GM19351 (cell line): ENCODE measurements around the gene PRICKLE2.

Experiments
- ATAC-seq: cut with Tn5 transposase; IDR thresholded peaks from one replicate; pipeline ENCODE4 v1.9.1; 2021; ENCODE audit warnings: mild to moderate bottlenecking, moderate library complexity; ENCODE audit not compliant: unreplicated experiment

PRICKLE2 gene

GRCh38 chr3:64053117-64053516, 172.1 kb downstream of the PRICKLE2 start:
- no peak for ATAC-seq

GRCh38 chr3:64049832-64050231, 175.4 kb downstream of the PRICKLE2 start:
- no peak for ATAC-seq

GRCh38 chr3:64049136-64049535, 176.1 kb downstream of the PRICKLE2 start:
- no peak for ATAC-seq

GRCh38 chr3:64048631-64049061, 176.6 kb downstream of the PRICKLE2 start:
- no peak for ATAC-seq

- no peak for ATAC-seq
Measured at GRCh38 chr3:64047787-64048186, 177.5 kb downstream of the PRICKLE2 start.

GRCh38 chr3:64046996-64047594, 178.2 kb downstream of the PRICKLE2 start:
- ATAC-seq = no peak

- ATAC-seq = no peak
Measured at GRCh38 chr3:64046592-64046991, 178.7 kb downstream of the PRICKLE2 start.

GRCh38 chr3:64042952-64043351, 182.3 kb downstream of the PRICKLE2 start:
- ATAC-seq = no peak
